GM10248 (cell line): Measurements from ENCODE around the gene GSTM4.
"Not testable (repeated sequence)": the region's sequence is repeated elsewhere in the genome, so short reads cannot be mapped to it uniquely, and the experiment has no call there.

Experiments
- CTCF ChIA-PET: fragments of 300-600 bp; sonication (Branson Sonifier 250); formaldehyde crosslinking; extraction: SDS; loops from one replicate; lab custom pipeline; 2021; ENCODE audit warnings: antibody characterized with exemption; lab: Yijun Ruan, JAX
- POLR2A ChIA-PET: fragments of 350-650 bp; sonication (Branson Sonifier 250); formaldehyde crosslinking; extraction: SDS; loops from one replicate; lab custom pipeline; 2020; ENCODE audit warnings: antibody characterized with exemption; lab: Yijun Ruan, JAX
- DNase-seq: peaks from one replicate; pipeline ENCODE4 v3.0.0; 2012; ENCODE audit errors: extremely low spot score
- TF ChIP-seq, protein P1 (sequence below): IDR thresholded peaks from 2 replicates; pipeline ENCODE4 v1.5.1; 2012; ENCODE audit warnings: mild to moderate bottlenecking, low read depth; ENCODE audit errors: extremely low read depth, missing control alignments, control extremely low read depth

GSTM4 gene

DNA sequence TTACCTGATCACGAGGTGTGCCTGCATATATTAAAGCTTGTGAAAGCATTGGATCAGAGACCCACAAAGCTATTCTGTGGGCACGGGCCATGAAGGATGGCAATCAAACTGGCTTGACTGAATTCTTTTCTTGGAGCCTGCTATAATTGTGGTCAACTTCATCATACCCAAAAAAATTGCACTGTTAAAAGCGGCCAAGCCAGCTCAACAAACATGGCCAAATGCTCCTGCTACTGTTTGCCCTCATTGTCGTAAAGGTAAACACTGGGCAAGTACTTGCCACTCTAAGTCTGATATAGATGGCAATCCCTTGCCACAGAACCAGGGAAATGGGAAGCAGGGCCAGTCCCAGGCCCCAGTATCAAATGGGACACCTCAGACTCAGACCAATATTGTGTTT lies 49.5 kb downstream of the GSTM4 start:
- CTCF ChIA-PET: interaction anchor here (0.9 to 2.3 kb wide), 2 partner anchors 19 to 65 kb away, joined by 3 to 8 read pairs; no protein-coding TSS in a partner anchor
- no peak for DNase-seq
- TF ChIP-seq, protein P1, sequence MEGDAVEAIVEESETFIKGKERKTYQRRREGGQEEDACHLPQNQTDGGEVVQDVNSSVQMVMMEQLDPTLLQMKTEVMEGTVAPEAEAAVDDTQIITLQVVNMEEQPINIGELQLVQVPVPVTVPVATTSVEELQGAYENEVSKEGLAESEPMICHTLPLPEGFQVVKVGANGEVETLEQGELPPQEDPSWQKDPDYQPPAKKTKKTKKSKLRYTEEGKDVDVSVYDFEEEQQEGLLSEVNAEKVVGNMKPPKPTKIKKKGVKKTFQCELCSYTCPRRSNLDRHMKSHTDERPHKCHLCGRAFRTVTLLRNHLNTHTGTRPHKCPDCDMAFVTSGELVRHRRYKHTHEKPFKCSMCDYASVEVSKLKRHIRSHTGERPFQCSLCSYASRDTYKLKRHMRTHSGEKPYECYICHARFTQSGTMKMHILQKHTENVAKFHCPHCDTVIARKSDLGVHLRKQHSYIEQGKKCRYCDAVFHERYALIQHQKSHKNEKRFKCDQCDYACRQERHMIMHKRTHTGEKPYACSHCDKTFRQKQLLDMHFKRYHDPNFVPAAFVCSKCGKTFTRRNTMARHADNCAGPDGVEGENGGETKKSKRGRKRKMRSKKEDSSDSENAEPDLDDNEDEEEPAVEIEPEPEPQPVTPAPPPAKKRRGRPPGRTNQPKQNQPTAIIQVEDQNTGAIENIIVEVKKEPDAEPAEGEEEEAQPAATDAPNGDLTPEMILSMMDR: no peak
- POLR2A ChIA-PET: no interaction called here

DNA sequence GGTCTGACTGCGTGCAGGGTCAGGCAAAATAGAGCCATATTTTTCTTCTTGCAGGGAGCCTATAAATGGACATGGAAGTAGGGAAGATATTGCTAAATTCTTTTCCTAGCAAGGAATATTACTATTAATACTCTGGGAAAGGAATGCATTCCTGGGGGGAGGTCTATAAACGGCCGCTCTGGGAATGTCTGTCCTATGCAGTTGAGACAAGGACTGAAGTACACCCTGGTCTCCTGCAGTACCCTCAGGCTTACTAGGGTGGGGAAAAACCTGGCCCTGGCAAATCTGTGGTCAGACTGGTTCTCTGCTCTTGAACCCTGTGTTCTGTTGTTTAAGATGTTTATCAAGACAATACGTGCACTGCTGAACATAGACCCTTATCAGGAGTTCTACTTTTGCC lies 53.0 kb downstream of the GSTM4 start:
- DNase-seq, POLR2A ChIA-PET: not testable (repeated sequence)
- CTCF ChIA-PET: interaction anchor here (1.2 kb wide), 1 partner anchor 69 kb away, joined by 5 read pairs; no protein-coding TSS in a partner anchor

DNA sequence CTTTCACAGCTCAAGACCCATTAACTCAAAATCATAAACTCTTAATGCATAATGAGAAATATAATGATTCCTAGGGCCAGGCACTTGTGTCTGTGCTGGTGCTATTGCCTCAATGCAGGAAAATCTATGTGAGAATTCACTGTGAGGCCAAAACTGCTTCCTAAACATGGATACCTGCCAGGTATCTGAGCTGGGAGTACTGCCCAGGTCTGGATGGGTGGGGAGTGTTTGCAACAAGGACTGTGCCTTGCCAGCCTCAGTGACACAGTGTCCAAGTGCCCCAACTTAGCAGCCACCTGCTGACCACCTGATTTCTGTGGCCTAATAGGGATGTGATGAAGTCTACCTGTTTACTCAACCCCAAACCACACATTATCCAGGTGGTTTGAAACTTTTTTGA lies 53.9 kb downstream of the GSTM4 start:
- DNase-seq, POLR2A ChIA-PET: not testable (repeated sequence)
- CTCF ChIA-PET: interaction anchor here (1.2 kb wide), 1 partner anchor 70 kb away, joined by 5 read pairs; no protein-coding TSS in a partner anchor
